GM12873 (cell line): ENCODE measurements around the gene RFTN1.

Experiments used
- TF ChIP-seq, protein P1 (sequence below): IDR thresholded peaks from 2 replicates; pipeline ENCODE4 v1.5.1; 2012; ENCODE audit warnings: low read depth, mild to moderate bottlenecking, moderate library complexity, low read length, control low read depth; ENCODE audit not compliant: insufficient read depth; ENCODE audit errors: missing control alignments

The RFTN1 gene

DNA sequence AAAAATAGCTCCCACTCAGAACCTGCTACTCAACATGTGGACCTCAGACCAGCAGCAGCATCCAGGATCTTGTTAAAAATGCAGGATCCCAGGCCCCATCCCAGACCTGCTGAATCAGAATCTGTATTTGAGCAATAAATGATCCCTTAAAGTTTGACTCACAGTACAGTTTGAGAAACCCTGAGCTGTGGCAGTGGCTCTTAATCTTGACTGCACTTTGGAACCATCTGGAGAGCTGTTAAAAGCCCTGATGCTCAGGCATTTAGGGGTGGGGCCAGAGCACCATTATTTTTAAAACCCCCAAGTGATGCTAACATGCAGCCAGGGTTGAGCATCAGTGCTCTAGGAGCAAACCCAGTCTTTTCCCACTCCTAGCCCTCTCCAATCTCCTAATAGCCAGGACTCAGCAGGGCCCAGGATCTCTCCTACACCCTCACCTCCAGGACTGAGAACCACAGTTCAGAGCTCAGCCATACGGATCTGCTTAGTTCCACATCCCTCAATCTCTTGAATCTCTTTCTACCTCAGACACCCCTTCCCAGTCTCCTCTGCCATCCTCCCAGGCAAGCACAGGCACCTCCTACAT, 10.2 kb downstream of the RFTN1 start:
- TF ChIP-seq, protein P1, sequence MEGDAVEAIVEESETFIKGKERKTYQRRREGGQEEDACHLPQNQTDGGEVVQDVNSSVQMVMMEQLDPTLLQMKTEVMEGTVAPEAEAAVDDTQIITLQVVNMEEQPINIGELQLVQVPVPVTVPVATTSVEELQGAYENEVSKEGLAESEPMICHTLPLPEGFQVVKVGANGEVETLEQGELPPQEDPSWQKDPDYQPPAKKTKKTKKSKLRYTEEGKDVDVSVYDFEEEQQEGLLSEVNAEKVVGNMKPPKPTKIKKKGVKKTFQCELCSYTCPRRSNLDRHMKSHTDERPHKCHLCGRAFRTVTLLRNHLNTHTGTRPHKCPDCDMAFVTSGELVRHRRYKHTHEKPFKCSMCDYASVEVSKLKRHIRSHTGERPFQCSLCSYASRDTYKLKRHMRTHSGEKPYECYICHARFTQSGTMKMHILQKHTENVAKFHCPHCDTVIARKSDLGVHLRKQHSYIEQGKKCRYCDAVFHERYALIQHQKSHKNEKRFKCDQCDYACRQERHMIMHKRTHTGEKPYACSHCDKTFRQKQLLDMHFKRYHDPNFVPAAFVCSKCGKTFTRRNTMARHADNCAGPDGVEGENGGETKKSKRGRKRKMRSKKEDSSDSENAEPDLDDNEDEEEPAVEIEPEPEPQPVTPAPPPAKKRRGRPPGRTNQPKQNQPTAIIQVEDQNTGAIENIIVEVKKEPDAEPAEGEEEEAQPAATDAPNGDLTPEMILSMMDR = no peak

DNA sequence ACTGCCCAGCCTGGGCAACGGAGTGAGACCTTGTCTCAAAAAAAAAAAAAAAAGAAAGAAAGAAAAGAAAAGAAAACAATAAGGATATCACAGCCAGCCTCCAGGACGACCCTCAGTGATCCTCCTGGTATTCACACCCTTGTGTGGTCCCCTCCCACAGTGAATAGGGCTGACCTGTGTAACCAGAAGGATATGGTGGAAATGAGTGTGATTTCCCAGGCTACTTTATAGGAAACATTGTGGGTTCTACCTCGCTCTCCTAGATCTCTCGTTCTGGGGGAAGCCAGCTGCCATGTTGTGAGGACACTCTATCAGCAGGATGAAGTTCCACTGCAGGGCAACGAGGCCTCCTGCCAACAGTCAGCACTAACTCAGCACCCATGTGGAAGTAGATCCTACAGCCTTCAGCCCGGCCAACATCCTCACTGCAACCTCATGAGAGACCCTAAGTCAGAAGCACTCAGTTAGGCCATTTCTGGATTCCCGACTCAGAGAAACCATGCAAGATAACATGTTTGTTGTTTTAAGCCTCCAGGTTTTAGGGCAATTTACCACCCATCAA, 11.1 kb downstream of the RFTN1 start:
- TF ChIP-seq, protein P1 = no peak

DNA sequence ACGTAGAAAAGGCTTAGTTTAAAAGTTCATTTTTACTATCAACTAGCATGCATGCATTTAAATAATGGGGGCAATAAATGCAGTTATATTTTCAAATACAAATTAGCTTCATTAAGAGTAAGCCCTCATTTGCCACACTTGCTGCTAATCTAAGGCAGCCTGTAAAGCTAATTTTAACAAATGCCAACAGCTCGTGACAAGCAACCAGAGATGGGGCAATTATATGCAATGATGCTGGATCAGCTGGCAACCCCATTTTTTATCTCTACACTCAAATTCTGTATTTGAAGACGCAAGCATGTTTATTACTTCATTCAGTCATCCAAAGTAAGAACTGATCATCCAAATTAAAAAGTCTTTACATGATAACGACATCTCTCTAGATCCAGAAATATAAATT, 12.1 kb downstream of the RFTN1 start:
- TF ChIP-seq, protein P1 = no peak

DNA sequence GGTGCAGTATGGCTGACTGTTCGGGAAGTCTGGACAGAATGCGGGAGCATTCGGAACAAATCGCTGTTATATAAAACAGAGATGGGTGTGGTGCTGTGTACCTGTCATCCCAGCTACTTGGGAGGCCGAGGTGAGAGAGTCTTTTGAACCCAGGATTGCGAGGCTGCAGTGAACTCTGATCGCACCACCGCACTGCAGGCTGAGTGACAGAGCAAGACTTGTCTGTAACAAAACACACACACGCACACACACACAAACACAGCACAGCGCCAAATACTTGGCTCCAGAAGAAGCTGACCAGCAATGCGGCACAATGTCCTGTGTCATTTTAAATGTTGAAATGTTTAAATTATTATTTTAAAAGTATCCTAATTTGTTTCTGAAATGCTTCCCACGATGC, 12.6 kb downstream of the RFTN1 start:
- TF ChIP-seq, protein P1 = no peak

DNA sequence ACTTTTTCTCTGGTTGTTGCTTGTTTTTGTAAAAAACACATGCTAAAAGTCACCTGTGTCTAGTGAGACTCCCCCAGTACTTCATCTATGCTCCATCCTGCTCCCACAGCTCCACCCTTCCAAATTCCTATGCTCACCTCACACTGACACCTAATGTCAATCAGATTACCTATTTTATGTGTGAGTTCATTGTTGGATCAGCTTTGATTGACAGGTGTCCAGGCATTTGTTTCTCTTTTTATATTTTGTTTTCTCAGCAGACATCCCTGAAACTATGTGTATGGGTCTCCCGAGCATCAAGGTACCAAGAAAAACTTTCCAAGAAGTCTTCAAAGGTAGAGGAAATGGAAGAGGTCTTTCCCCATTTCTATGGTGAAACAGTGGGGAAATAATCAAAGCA, 13.4 kb downstream of the RFTN1 start:
- TF ChIP-seq, protein P1 = no peak

DNA sequence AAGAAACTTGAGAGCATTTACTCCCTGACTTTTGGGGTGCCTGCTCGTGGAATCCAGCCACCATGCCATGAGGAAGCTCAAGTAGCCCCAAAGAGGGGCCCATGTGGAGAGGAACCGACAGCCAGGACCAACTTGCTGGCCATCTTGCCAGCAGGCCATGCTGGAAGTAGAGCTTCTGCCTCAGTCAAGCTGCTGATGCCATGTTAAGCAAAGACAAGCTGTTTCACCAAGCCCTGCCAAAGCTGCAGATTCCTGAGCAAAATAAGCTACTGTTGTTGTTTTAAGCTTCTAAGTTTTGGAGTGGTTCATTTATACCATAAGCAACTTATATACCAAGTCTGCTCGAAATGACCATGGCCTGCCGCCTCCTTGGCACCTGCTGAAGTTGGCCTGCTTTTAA, 14.1 kb downstream of the RFTN1 start:
- TF ChIP-seq, protein P1 = no peak

DNA sequence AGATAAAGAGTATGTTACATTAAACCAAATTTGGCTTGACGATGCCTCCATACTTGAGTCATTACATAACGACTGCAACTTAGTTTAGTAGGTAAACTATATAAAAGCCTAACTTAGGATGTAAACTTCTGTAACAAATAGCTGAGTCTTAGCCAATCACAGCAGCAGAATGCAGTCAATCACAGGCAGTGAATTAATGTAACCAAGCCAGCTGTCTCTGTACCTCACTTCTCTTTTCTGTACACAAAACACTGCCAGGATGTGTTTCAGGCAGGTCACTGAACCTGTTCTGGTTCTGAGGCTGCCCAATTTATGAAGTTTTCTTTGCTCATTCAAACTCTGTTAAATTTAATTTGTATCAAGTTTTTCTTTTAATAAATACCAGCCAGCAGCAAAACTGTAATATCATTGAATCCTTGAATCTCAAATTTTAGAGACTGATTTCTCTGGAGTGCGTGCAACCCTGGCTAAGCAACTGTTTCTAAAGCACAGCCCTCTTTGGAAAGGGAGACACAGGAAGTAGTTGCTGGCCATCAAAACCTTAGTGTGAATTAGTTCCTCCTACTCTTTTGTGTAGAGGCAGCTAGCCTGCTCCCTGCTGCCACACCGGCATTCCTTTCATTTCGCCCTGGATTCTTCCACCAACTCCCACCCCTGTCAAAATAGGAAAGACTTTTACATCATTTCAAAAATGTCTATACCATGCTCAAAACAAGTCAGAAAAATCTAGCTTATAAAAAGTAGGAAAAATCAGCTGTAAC, 15.2 kb downstream of the RFTN1 start:
- TF ChIP-seq, protein P1 = no peak
